ACC112 (cell line): ENCODE measurements around the gene VANGL2.
A peak's percentile ranks its signal among the peaks of the same experiment; 100 is the strongest.

ENCODE experiments used
- H2AFZ ChIP-seq: fragments of 200-600 bp; sonication (generic); one replicate; pipeline ENCODE4 v1.6.0; 2017; ENCODE audit warnings: antibody characterized with exemption, low read length; ENCODE audit not compliant: unreplicated experiment
- H3K27ac ChIP-seq: fragments of 200-600 bp; sonication (generic); 2 replicates; pipeline ENCODE4 v1.5.1; 2014; ENCODE audit warnings: low read depth, mild to moderate bottlenecking, antibody characterized with exemption, low read length, moderate library complexity
- H3K27me3 ChIP-seq: fragments of 200-600 bp; sonication (generic); 2 replicates; pipeline ENCODE4 v1.6.1; 2014; ENCODE audit warnings: mild to moderate bottlenecking, antibody characterized with exemption, low read length, moderate library complexity, mixed read lengths; ENCODE audit not compliant: insufficient read depth
- H3K36me3 ChIP-seq: fragments of 200-600 bp; sonication (generic); 2 replicates; pipeline ENCODE4 v1.6.1; 2016; ENCODE audit warnings: mild to moderate bottlenecking, antibody characterized with exemption, low read length, moderate library complexity, mixed read lengths; ENCODE audit not compliant: insufficient read depth
- H3K4me1 ChIP-seq: fragments of 200-600 bp; sonication (generic); one replicate; pipeline ENCODE4 v1.6.1; 2016; ENCODE audit warnings: low read length, mixed read lengths; ENCODE audit not compliant: insufficient read depth, unreplicated experiment, control insufficient read depth
- H3K4me3 ChIP-seq: fragments of 200-600 bp; sonication (generic); 2 replicates; pipeline ENCODE4 v1.5.1; 2014; ENCODE audit warnings: mild to moderate bottlenecking, low read depth, low read length
- H3K79me2 ChIP-seq: fragments of 200-600 bp; sonication (generic); one replicate; pipeline ENCODE4 v1.6.0; 2016; ENCODE audit warnings: low read length; ENCODE audit not compliant: control insufficient read depth, unreplicated experiment, insufficient read depth

VANGL2 gene

DNA sequence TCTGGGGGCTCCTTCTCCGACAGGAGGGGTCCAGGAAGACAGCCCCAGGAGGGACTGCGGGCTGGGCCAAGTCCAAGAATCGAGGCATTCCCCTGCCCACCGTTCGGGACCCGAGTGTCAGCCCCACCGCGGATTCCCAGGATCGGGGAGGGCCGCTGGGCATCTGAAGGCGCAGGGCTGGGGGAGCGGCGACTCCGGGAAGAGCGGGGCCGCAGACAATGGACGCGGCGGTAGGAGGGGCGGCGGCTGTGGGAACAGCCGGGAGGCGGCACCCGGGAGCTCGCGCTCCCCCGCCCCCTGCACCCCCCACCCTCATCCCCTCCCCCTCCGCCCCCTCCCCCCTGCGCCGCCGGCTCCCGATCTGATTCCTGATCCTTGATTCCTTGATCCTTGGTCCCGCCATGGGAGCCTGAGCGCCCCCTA, at the start of gene VANGL2:
Gene VANGL2 (plus strand): TSS at position 342 of the 423 bp plus-strand sequence. CDS start 15,274 bp downstream, outside the sequence.
- Histone ChIP-seq H2AFZ (no peak within 1 kb of the TSS), H3K27ac (no peak within 1 kb of the TSS), H3K79me2 (no peaks in the 10 kb centered on the region), H3K4me1 (no peaks in the 10 kb centered on the region), H3K27me3 (peaks cover 91% of the 10 kb centered on the region), H3K36me3 (no peaks in the 10 kb centered on the region), H3K4me3 (peak within 1 kb of the TSS; percentile 53)

DNA sequence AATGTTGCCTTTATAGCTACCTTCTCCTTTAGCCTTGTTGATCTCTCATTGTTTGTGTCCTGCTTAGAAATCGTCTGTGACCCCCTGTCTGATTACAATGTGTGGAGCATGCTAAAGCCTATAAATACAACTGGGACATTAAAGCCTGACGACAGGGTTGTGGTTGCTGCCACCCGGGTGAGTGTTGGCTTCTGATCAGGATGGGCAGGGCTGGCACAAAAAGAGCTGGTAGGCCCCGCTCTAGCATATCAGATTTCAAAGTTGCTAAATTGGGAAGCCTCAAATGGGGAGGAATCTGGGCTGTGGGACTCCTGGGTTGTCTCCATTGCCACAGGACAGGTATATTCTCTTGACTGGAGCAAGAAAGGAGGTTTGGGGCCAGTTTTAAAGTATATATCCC, 48.7 kb upstream of the VANGL2 start:
- Histone ChIP-seq H3K4me1 (no peaks in the 10 kb centered on the region), H3K36me3 (peaks cover 22% of the 10 kb centered on the region; the same call in 1 of the 2 replicates), H2AFZ (no peak overlapping the region), H3K27me3 (no peaks in the 10 kb centered on the region), H3K4me3 (no peak overlapping the region), H3K27ac (no peak overlapping the region), H3K79me2 (peaks cover 15% of the 10 kb centered on the region)

DNA sequence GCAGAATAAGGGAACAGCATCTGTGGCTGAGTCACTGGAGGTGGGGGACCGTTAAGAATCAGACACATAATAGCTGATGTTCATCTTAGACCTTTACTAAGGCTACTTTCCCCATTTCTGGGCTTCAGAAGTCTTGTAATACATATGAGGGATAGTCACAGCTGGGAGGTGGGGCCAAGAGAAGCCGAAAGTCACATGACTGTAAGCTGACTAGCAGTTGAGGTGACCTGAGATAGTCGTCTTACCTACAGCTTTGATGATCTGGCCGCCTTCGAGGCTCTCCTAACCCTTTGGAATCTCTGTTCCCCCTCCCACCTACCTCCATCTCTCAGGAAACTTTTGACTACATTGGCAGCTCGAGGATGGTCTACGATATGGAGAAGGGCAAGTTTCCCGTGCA, 47.8 kb upstream of the VANGL2 start:
- Histone ChIP-seq H3K4me3 (no peak overlapping the region), H3K27me3 (no peaks in the 10 kb centered on the region), H3K27ac (no peak overlapping the region), H3K36me3 (peaks cover 22% of the 10 kb centered on the region; the same call in 1 of the 2 replicates), H3K4me1 (no peaks in the 10 kb centered on the region), H2AFZ (no peak overlapping the region), H3K79me2 (peaks cover 10% of the 10 kb centered on the region)

DNA sequence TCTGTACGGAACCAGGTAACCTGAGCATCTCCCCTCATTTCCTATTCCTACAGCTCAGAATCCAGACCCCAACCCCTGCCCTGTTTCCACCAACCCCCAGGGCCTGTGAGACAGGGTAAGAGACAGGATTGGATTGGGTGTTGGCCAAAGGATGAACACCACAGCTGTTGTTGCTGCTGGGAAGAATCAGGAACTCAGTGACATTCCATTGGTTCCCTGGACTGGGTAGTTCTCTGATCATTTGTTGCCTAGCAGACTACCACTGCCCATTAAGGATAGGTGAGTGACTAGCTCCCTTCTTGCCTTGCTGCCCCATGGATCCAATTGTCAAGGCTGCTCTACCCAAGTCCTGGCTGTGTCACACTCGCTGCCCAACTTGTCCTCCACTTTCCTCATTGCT, 47.1 kb upstream of the VANGL2 start:
- H3K36me3 ChIP-seq = peaks cover 25% of the 10 kb centered on the region
- peaks cover 7% of the 10 kb centered on the region for H3K79me2 ChIP-seq
- H3K4me3 ChIP-seq = no peak overlapping the region
- H3K27me3 ChIP-seq = no peaks in the 10 kb centered on the region
- no peak overlapping the region for H2AFZ ChIP-seq
- no peak overlapping the region for H3K27ac ChIP-seq
- no peaks in the 10 kb centered on the region for H3K4me1 ChIP-seq

DNA sequence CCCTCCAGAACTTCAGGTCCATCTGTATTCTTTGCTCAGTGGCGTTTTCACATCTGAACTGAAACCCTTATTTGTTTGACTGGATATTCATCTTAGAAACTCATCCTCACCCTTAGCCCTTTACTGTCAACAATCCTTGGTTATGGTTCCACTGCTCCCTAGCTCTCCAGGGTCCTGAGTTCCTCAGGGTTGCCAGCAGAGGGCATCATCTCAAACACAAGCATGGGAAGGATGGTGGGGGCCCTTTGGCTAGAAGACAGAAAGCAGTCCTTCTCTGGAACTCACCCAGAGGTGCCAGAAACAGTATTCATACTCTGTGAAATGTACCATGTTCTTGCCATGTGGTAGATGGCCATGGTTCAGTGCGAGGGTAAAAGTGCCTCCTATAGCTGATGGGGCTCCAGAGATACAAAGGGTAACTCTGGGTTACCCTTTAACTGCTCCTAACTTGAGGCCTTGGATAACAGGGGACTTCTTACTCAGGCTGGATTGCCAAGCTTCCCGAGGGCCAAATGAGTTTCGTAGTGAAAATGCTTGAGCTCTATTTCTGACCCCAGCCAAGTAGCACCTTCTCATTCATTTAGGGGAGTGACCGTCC, 45.9 kb upstream of the VANGL2 start:
- H3K36me3 ChIP-seq = peaks cover 22% of the 10 kb centered on the region

DNA sequence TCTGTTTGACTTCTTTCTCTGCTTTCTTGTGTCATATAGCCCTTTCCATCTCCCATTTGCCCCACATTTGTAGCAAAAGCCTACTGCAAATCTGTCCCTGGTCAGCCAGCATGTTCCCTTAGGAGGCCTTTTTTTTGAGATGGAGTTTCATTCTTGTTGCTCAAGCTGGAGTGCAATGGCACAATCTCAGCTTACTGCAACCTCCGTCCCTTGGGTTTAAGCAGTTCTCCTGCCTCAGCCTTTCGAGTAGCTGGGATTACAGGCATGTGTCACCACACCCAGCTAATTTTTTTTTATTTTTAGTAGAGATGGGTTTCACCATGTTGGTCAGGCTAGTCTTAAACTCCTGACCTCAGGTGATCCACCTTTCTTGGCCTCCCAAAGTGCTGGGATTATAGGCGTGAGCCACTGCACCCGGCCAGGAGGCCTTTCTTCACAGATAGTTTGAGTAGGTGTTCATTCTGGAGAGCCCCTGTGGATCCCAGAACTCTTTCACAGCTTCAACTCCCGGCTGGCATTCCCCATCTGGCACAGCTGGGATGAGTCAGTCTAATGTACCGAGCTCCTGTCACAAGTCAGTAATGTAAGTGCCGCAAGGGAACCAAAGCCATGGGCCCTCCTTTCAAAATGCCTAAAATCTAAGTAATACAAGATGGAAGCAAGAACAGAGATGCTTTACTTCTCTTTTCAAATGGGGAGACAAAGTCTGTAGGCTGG, 42.9 kb upstream of the VANGL2 start:
- no peak overlapping the region for H3K4me3 ChIP-seq
- no peaks in the 10 kb centered on the region for H3K79me2 ChIP-seq
- H3K27me3 ChIP-seq = no peaks in the 10 kb centered on the region
- H3K36me3 ChIP-seq = peaks cover 6% of the 10 kb centered on the region; the same call in 1 of the 2 replicates
- no peak overlapping the region for H3K27ac ChIP-seq
- H2AFZ ChIP-seq = no peak overlapping the region
- H3K4me1 ChIP-seq = no peaks in the 10 kb centered on the region

More for the DNA sequence above, 45.9 kb upstream of the VANGL2 start:
- Histone ChIP-seq H3K79me2 (peaks cover under 1% of the 10 kb centered on the region), H2AFZ (no peak overlapping the region), H3K4me1 (no peaks in the 10 kb centered on the region), H3K27ac (no peak overlapping the region), H3K4me3 (no peak overlapping the region), H3K27me3 (no peaks in the 10 kb centered on the region)

DNA sequence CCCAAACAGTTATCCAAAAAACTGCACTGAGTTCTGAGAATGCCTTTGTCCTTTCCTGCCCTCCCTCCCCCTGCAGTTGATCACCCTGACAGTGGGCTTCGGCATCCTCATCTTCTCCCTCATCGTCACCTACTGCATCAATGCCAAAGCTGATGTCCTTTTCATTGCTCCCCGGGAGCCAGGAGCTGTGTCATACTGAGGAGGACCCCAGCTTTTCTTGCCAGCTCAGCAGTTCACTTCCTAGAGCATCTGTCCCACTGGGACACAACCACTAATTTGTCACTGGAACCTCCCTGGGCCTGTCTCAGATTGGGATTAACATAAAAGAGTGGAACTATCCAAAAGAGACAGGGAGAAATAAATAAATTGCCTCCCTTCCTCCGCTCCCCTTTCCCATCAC, 42.3 kb upstream of the VANGL2 start:
- Histone ChIP-seq H3K79me2 (no peaks in the 10 kb centered on the region), H3K4me3 (no peak overlapping the region), H3K4me1 (no peaks in the 10 kb centered on the region), H3K27ac (no peak overlapping the region), H2AFZ (no peak overlapping the region), H3K36me3 (peaks cover 5% of the 10 kb centered on the region; the same call in 1 of the 2 replicates), H3K27me3 (no peaks in the 10 kb centered on the region)

DNA sequence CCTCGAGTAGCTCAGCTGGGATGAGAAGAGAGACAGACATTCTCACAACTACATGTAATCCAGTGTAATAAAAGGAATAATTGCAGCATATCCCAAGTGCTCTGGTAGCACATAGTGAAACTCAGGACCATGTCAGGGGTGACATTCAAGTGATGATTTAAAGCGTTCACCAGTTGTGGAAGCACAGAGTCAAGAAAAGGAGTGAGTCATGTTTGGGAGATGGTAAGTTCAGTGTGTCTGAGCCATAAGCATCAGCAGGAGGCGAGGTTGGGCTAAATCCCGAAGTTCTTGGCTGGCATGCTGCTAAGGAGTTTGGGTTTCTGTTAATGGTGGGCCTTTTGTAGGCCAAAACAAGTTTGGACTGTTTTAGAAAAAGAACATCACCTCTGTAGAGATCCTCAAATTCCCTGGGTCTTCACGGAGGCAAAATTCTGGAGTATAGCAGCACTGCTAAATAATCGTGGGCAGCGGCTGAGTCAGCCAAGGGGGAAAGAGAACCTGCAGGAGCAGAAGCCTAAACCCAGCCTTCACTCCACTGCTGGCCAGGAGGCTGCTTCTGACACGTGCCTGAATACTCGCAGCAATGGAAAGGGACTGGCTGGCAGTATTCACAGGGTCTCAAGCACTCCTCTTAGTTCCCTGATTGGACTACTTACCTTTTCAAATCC, 40.7 kb upstream of the VANGL2 start:
- no peak overlapping the region for H2AFZ ChIP-seq
- no peak overlapping the region for H3K27ac ChIP-seq
- no peaks in the 10 kb centered on the region for H3K4me1 ChIP-seq
- no peaks in the 10 kb centered on the region for H3K27me3 ChIP-seq
- no peak overlapping the region for H3K4me3 ChIP-seq
- H3K79me2 ChIP-seq = no peaks in the 10 kb centered on the region
- H3K36me3 ChIP-seq = peaks cover 3% of the 10 kb centered on the region; the same call in 1 of the 2 replicates

DNA sequence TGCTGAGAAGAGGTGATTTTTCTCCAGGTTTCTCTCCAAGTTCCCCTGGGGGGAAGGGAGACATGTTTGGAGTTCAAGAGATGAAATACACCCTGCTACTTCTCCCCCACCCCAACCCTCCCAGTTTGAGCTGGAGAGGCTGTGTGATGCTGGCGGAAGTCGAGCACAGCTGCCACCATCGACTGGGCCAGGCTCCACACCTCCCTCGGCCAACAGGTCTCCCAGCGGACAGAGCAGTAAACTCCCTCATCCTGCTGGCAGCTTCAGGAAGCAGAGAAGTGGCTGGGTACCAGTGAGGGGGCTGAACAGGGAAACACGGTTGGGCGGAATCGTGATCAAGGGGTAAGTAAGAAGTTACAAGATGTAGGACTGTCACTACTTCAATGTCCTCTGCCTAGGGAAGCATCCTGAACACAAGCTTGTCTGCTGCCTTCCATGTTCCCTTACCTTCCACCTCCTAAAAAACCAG, 40.1 kb upstream of the VANGL2 start:
- no peak overlapping the region for H2AFZ ChIP-seq
- H3K79me2 ChIP-seq = no peaks in the 10 kb centered on the region
- H3K4me3 ChIP-seq = no peak overlapping the region
- peaks cover 3% of the 10 kb centered on the region; the same call in 1 of the 2 replicates for H3K36me3 ChIP-seq
- H3K4me1 ChIP-seq = no peaks in the 10 kb centered on the region
- H3K27me3 ChIP-seq = no peaks in the 10 kb centered on the region
- H3K27ac ChIP-seq = no peak overlapping the region

DNA sequence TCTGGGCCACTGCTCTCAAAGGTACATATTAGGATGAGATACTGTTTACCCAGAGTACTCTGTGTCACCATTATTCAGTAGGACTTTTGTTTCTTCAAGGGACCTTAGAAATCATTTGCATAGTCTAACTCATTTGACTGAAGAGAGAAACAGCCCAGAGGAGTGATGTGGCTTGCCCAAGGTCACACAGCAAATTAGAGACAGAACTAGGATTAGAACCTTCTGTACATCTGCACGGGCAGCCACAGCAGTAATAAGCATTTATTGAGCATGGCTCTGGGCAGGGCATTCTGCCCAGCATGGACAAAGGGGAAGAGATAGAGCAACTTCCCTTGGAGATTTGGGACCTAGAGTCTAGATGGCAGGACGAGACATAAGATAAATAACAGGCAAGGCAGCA, 39.2 kb upstream of the VANGL2 start:
- no peak overlapping the region for H2AFZ ChIP-seq
- H3K27me3 ChIP-seq = no peaks in the 10 kb centered on the region
- H3K36me3 ChIP-seq = peaks cover 3% of the 10 kb centered on the region; the same call in 1 of the 2 replicates
- no peak overlapping the region for H3K4me3 ChIP-seq
- no peak overlapping the region for H3K27ac ChIP-seq
- H3K79me2 ChIP-seq = no peaks in the 10 kb centered on the region
- H3K4me1 ChIP-seq = no peaks in the 10 kb centered on the region
